Measurements from ENCODE around the gene MAML2.

- TF ChIP-seq HDAC2 (CRISPR knock-in tag; IDR thresholded peaks at IDR 0.05) (no peak), ZNF513 (CRISPR knock-in tag; conservative IDR thresholded peaks at IDR 0.05) (no peak), SRF (IDR thresholded peaks at IDR 0.05; ENCODE audit: low read depth, low read length) (no peak), RBAK (CRISPR knock-in tag; IDR thresholded peaks at IDR 0.05) (no peak)
Measured at GRCh38 chr11:96173906-96174305, 169.1 kb downstream of the MAML2 start.
